Stimulated activated naive CD4-positive, alpha-beta T cell (primary cell): Measurements from ENCODE around the gene TLE1.

Source experiments
- DNase-seq, 6 experiments: peaks; one replicate each; lab custom pipeline; 2025; lab: John Stamatoyannopoulos, UW

TLE1 gene

GRCh38 chr9:81578606-81579005 is 110.7 kb downstream of the TLE1 start:
- DNase-seq, result no peak

GRCh38 chr9:81575956-81576355 is 113.4 kb downstream of the TLE1 start:
- no peak for DNase-seq

GRCh38 chr9:81574405-81574804 is 114.9 kb downstream of the TLE1 start:
- DNase-seq, result no peak

GRCh38 chr9:81573415-81574321 is 115.7 kb downstream of the TLE1 start:
- no peak for DNase-seq

GRCh38 chr9:81570083-81570482 is 119.3 kb downstream of the TLE1 start:
- DNase-seq, result no peak

GRCh38 chr9:81566074-81566698 is 123.2 kb downstream of the TLE1 start:
- no peak for DNase-seq

GRCh38 chr9:81565609-81566008 is 123.7 kb downstream of the TLE1 start:
- DNase-seq, result no peak

GRCh38 chr9:81565144-81565543 is 124.2 kb downstream of the TLE1 start:
- no peak for DNase-seq

- no peak for DNase-seq
Measured at GRCh38 chr9:81564632-81565031, 124.7 kb downstream of the TLE1 start.

- no peak for DNase-seq
Measured at GRCh38 chr9:81563739-81564138, 125.6 kb downstream of the TLE1 start.

GRCh38 chr9:81563020-81563407 is 126.3 kb downstream of the TLE1 start:
- no peak for DNase-seq

- no peak for DNase-seq
Measured at GRCh38 chr9:81562231-81563019, 126.9 kb downstream of the TLE1 start.

- no peak for DNase-seq
Measured at GRCh38 chr9:81560851-81561732, 128.3 kb downstream of the TLE1 start.

- DNase-seq, result no peak
Measured at GRCh38 chr9:81559709-81560108, 129.6 kb downstream of the TLE1 start.

- DNase-seq, result no peak
Measured at GRCh38 chr9:81559197-81559596, 130.2 kb downstream of the TLE1 start.

GRCh38 chr9:81558091-81558830 is 131.1 kb downstream of the TLE1 start:
- DNase-seq, result no peak

- no peak for DNase-seq
Measured at GRCh38 chr9:81557452-81558090, 131.8 kb downstream of the TLE1 start.

- no peak for DNase-seq
Measured at GRCh38 chr9:81556923-81557322, 132.4 kb downstream of the TLE1 start.

- no peak for DNase-seq
Measured at GRCh38 chr9:81552581-81552991, 136.8 kb downstream of the TLE1 start.

GRCh38 chr9:81550207-81550583 is 139.2 kb downstream of the TLE1 start:
- DNase-seq, result no peak
